NCI-H748 (cell line): Measurements from ENCODE around the gene ERAP2.
"Not testable (repeated sequence)": the region's sequence is repeated elsewhere in the genome, so short reads cannot be mapped to it uniquely, and the experiment has no call there.

Experiments used
- DNase-seq: peaks from one replicate; lab custom pipeline; 2025; ENCODE audit not compliant: unreplicated experiment; lab: John Stamatoyannopoulos, UW

ERAP2 gene

GRCh38 chr5:96863949-96864584 is 12.2 kb upstream of the ERAP2 start:
- peak; percentile 10 for DNase-seq

- no peak for DNase-seq
These were observed 11.3 kb upstream of the ERAP2 start for GRCh38 chr5:96864922-96865530.

GRCh38 chr5:96868603-96869371 is 7.5 kb upstream of the ERAP2 start:
- peak; percentile 76 for DNase-seq

- DNase-seq: no peak
These were observed 7.0 kb upstream of the ERAP2 start for GRCh38 chr5:96869372-96869641.

GRCh38 chr5:96870094-96871026 is 5.9 kb upstream of the ERAP2 start:
- no peak for DNase-seq

- no peak for DNase-seq
These were observed 5.3 kb upstream of the ERAP2 start for GRCh38 chr5:96871027-96871399.

- no peak for DNase-seq
These were observed 4.6 kb upstream of the ERAP2 start for GRCh38 chr5:96871686-96872085.

GRCh38 chr5:96873449-96873848 is 2.9 kb upstream of the ERAP2 start:
- DNase-seq: no peak

GRCh38 chr5:96874631-96875030 is 1.7 kb upstream of the ERAP2 start:
- DNase-seq: no peak

GRCh38 chr5:96875791-96876291 is 459 bp upstream of the ERAP2 start:
- peak; percentile 36 for DNase-seq

- DNase-seq: not testable (repeated sequence)
These were observed 723 bp downstream of the ERAP2 start for GRCh38 chr5:96876977-96877469.

GRCh38 chr5:96879665-96880064 is 3.4 kb downstream of the ERAP2 start:
- DNase-seq: no peak

GRCh38 chr5:96880444-96881164 is 4.3 kb downstream of the ERAP2 start:
- no peak for DNase-seq

GRCh38 chr5:96881511-96882115 is 5.3 kb downstream of the ERAP2 start:
- no peak for DNase-seq

- DNase-seq: no peak
These were observed 7.6 kb downstream of the ERAP2 start for GRCh38 chr5:96883871-96884270.

GRCh38 chr5:96884995-96885394 is 8.7 kb downstream of the ERAP2 start:
- DNase-seq: no peak

- DNase-seq: no peak
These were observed 9.4 kb downstream of the ERAP2 start for GRCh38 chr5:96885518-96886338.

GRCh38 chr5:96893342-96893741 is 17.0 kb downstream of the ERAP2 start:
- DNase-seq: no peak

- DNase-seq: no peak
These were observed 20.0 kb downstream of the ERAP2 start for GRCh38 chr5:96896276-96896675.
